Rectal smooth muscle tissue (tissue), 1 donor: ENCODE measurements around the gene NINJ2.

ENCODE experiments used
- H3K27ac ChIP-seq: one replicate; pipeline ENCODE4 v1.7.0; 2013; ENCODE audit warnings: low read depth, low read length, inconsistent platforms
- H3K27me3 ChIP-seq: one replicate; pipeline ENCODE4 v1.7.0; 2013; ENCODE audit warnings: low read length; ENCODE audit not compliant: control insufficient read depth, insufficient read depth
- H3K36me3 ChIP-seq: one replicate; pipeline ENCODE4 v1.7.0; 2013; ENCODE audit warnings: low read length; ENCODE audit not compliant: control insufficient read depth, insufficient read depth
- H3K4me1 ChIP-seq: one replicate; pipeline ENCODE4 v1.7.0; 2013; ENCODE audit warnings: low read length; ENCODE audit not compliant: control insufficient read depth, insufficient read depth
- H3K4me3 ChIP-seq: one replicate; pipeline ENCODE4 v1.7.0; 2013; ENCODE audit warnings: low read length
- H3K9ac ChIP-seq: one replicate; pipeline ENCODE4 v1.7.0; 2013; ENCODE audit warnings: low read length

Gene NINJ2

GRCh38 chr12:574475-575128 is 88.6 kb downstream of the NINJ2 start:
- no peaks in the 10 kb centered on the region for H3K36me3 ChIP-seq
- peak overlapping the region; percentile 29 for H3K27ac ChIP-seq
- no peak overlapping the region for H3K4me3 ChIP-seq
- H3K27me3 ChIP-seq: no peaks in the 10 kb centered on the region
- H3K9ac ChIP-seq: no peak overlapping the region
- H3K4me1 ChIP-seq: peaks cover 3% of the 10 kb centered on the region

- Histone ChIP-seq H3K4me3 (no peak overlapping the region), H3K9ac (no peak overlapping the region), H3K27ac (no peak overlapping the region), H3K27me3 (no peaks in the 10 kb centered on the region), H3K4me1 (peaks cover 3% of the 10 kb centered on the region), H3K36me3 (no peaks in the 10 kb centered on the region)
Measured at GRCh38 chr12:573232-573631, 90.0 kb downstream of the NINJ2 start.

GRCh38 chr12:572532-572899 is 90.7 kb downstream of the NINJ2 start:
- H3K36me3 ChIP-seq: no peaks in the 10 kb centered on the region
- H3K27ac ChIP-seq: no peak overlapping the region
- no peak overlapping the region for H3K4me3 ChIP-seq
- no peak overlapping the region for H3K9ac ChIP-seq
- no peaks in the 10 kb centered on the region for H3K27me3 ChIP-seq
- peaks cover 3% of the 10 kb centered on the region for H3K4me1 ChIP-seq

DNA sequence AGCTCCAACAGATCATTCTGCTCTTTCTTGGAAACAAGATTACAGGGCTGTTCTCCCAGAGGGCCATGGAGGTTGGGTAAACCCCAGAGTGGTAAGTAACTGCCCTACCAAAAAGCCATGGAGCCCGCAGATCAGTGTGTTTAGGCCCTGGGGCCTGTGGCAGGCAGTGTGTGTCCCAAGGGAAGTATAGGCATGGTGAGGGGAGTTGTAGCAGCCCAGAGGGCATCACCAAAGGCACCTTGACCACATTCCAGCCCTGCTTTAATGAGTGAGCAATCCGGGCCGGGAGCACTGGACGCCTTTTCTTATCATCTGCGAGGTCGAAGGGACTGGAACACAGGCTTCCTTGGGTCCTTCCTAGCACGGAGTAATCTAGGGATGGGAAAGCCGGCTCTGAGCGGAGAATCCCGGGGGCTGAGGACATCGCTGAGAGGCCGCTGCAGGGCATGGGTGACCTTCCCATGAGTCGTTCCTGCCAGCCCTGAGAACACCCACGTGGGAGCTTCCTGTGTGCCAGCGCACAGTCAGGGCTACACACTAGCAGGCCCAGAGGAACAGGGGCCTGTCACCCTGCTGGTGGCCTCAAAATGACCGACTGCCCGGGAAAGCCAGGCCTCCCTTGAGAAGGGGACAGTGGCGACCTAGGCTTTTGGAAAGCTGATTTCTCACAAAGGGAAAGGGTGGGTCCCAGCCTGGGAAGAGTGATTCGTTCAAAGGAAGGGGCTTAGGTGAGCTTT is 91.3 kb downstream of the NINJ2 start:
- no peak overlapping the region for H3K4me3 ChIP-seq
- H3K9ac ChIP-seq: no peak overlapping the region
- H3K27ac ChIP-seq: peak overlapping the region; percentile 86

DNA sequence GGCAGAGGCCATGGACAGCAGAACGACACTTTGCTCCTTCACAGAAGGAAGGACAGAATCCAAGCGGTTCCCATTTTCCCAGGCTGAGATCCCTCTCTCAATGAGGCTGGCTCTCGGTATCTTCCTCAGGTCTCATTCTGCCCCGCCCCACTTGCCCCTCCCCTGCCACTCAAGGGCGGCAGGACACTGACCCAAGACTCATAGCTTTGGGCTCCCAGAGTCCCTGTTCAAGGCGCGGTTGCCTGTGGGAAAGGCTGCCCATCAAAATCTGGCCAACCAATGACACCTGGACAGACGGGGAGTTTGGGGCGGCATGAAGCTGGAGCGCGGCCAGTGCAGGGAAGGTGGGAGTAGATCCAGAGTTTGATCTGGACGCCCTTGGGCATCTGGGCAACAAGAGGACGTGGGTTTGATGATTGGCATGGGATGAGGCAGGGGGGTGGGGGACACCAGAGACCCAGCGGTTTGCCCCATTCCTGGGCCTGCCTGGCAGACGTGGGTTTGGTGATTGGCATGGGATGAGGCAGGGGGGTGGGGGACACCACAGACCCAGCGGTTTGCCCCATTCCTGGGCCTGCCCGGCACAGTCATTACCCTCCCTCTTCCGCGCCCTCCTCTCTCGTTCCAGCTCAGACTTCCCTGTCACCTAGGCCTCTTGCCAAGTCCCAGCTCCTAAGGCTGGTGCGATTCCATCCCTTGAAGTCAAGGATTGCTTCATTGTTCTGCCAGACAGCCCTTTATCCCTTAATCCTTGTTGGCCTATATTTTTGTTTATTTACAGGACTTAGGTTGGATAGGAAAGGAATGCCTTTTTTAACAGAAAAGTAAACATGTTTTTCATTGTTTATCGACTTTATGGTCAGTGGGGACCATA is 92.1 kb downstream of the NINJ2 start:
- peak overlapping the region; percentile 86 for H3K27ac ChIP-seq
- peak overlapping the region; percentile 72 for H3K4me3 ChIP-seq
- no peaks in the 10 kb centered on the region for H3K4me1 ChIP-seq
- H3K27me3 ChIP-seq: no peaks in the 10 kb centered on the region
- no peaks in the 10 kb centered on the region for H3K36me3 ChIP-seq
- peak overlapping the region; percentile 16 for H3K9ac ChIP-seq

More for the DNA sequence above, 91.3 kb downstream of the NINJ2 start:
- H3K27me3 ChIP-seq: no peaks in the 10 kb centered on the region
- peaks cover 3% of the 10 kb centered on the region for H3K4me1 ChIP-seq
- H3K36me3 ChIP-seq: no peaks in the 10 kb centered on the region

GRCh38 chr12:570435-570920 is 92.8 kb downstream of the NINJ2 start:
- H3K27ac ChIP-seq: peak overlapping the region; percentile 86
- peak overlapping the region; percentile 16 for H3K9ac ChIP-seq
- H3K4me3 ChIP-seq: peak overlapping the region; percentile 72
- H3K36me3 ChIP-seq: no peaks in the 10 kb centered on the region
- no peaks in the 10 kb centered on the region for H3K4me1 ChIP-seq
- no peaks in the 10 kb centered on the region for H3K27me3 ChIP-seq

GRCh38 chr12:569803-570434 is 93.3 kb downstream of the NINJ2 start:
- Histone ChIP-seq H3K36me3 (no peaks in the 10 kb centered on the region), H3K9ac (peak overlapping the region; percentile 16), H3K27me3 (no peaks in the 10 kb centered on the region), H3K27ac (peak overlapping the region; percentile 86), H3K4me3 (peak overlapping the region; percentile 72), H3K4me1 (no peaks in the 10 kb centered on the region)

DNA sequence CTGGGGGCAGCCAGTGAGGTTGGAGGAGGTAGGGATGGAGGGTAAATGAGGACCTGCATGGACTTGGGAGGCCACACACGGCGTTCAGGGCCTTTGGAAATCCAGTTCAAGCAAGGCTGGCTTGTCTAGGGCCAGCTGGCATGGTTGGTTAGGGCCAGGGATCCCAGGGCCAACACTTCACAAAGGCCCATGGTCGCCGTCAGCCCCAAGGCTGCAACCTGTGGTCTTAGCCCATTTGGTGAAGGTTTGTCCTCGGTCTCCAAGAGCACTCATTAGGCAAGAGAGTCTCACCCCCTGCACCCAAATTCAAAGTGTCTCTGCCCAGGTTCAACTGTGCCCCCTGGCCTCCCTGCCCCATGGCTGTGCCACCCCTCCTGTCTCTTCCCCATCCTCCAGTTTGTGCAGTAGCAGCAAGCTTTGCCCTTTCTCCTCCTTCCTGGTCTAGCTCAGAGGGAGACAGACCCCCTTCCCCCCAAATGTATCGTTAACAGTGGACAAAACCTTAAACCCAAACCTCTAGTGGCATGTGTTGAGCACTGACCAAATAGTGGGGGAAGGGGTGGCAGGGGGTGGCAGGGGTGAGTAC is 94.1 kb downstream of the NINJ2 start:
- H3K9ac ChIP-seq: no peak overlapping the region
- H3K27ac ChIP-seq: no peak overlapping the region
- H3K4me1 ChIP-seq: no peaks in the 10 kb centered on the region
- no peaks in the 10 kb centered on the region for H3K27me3 ChIP-seq
- H3K4me3 ChIP-seq: no peak overlapping the region
- no peaks in the 10 kb centered on the region for H3K36me3 ChIP-seq

- H3K36me3 ChIP-seq: no peaks in the 10 kb centered on the region
- no peak overlapping the region for H3K9ac ChIP-seq
- no peak overlapping the region for H3K4me3 ChIP-seq
- H3K4me1 ChIP-seq: no peaks in the 10 kb centered on the region
- H3K27ac ChIP-seq: no peak overlapping the region
- no peaks in the 10 kb centered on the region for H3K27me3 ChIP-seq
Measured at GRCh38 chr12:568486-568885, 94.8 kb downstream of the NINJ2 start.

DNA sequence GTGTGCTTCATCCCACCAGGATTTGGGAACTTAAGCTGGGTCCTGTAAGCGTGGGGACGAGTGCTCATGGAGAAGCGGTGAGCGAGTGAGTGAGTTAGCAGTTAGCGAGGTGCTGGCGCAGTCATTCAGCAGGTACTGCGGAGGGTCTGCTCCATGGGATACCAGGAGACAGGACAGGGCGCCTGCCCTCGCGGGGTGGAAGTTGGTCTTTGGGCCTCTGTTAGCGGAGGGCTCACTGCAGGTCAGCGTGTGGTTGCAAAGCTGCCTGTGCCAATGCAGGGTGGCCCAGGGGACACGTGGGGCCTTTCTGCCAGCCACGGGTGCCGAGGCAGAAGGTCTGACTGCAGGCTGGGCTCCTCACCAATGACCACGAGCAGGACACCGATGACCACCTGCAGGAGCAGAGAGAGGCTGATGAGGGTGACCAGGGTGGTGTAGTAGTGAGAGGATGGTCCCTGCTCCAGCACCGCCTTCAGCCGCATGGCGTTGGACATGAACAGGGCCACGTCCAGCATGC is 97.6 kb downstream of the NINJ2 start:
- Histone ChIP-seq H3K9ac (no peak overlapping the region), H3K4me3 (no peak overlapping the region), H3K27ac (no peak overlapping the region), H3K4me1 (no peaks in the 10 kb centered on the region), H3K27me3 (no peaks in the 10 kb centered on the region), H3K36me3 (no peaks in the 10 kb centered on the region)

GRCh38 chr12:565161-565560 is 98.1 kb downstream of the NINJ2 start:
- Histone ChIP-seq H3K27ac (no peak overlapping the region), H3K4me1 (no peaks in the 10 kb centered on the region), H3K4me3 (no peak overlapping the region), H3K36me3 (no peaks in the 10 kb centered on the region), H3K9ac (no peak overlapping the region), H3K27me3 (no peaks in the 10 kb centered on the region)
